CD14-positive monocyte (primary cell): ENCODE data around the gene SNCB. TPM values are rescaled to one million over a fixed set of nuclear protein-coding genes. Genes with fewer than 3 reads are reported as not detected.

Source experiments
- DNase-seq, 3 donors: peaks; one replicate each; pipeline ENCODE4 v3.0.0-alpha.2; 2011 to 2022
- H2AFZ ChIP-seq: 2 replicates; pipeline ENCODE4 v1.6.0; 2012; ENCODE audit warnings: mild to moderate bottlenecking, low read depth, low read length, inconsistent platforms; ENCODE audit not compliant: insufficient read depth, poor library complexity, severe bottlenecking
- H3K27ac ChIP-seq, 2 donors: 1 replicate in 1 of 2; 2 replicates in 1 of 2; pipeline ENCODE4 v1.5.1; 2012 to 2013; ENCODE audit warnings: low read length in 2 of 2, control low read depth in 1 of 2, inconsistent platforms in 1 of 2, low read depth in 1 of 2, mild to moderate bottlenecking in 1 of 2
- H3K27me3 ChIP-seq, 2 donors: one replicate each; pipeline versions ENCODE4 v1.6.0 to v1.6.1; 2011 to 2013; ENCODE audit warnings: low read length in 2 of 2; ENCODE audit not compliant: control insufficient read depth in 2 of 2, insufficient read depth in 2 of 2
- H3K36me3 ChIP-seq, 2 donors: replicated peaks in 1 of 2; 1 replicate in 1 of 2; 2 replicates in 1 of 2; pipeline versions ENCODE4 v1.5.1 to v1.6.1; 2012 to 2013; ENCODE audit warnings: low read length in 2 of 2, control low read depth in 1 of 2, inconsistent platforms in 1 of 2, mild to moderate bottlenecking in 1 of 2; ENCODE audit not compliant: insufficient read depth in 2 of 2, control insufficient read depth in 1 of 2
- H3K4me1 ChIP-seq, 2 donors: 1 replicate in 1 of 2; 2 replicates in 1 of 2; pipeline versions ENCODE4 v1.5.1 to v1.6.1; 2012 to 2013; ENCODE audit warnings: low read length in 2 of 2, control low read depth in 1 of 2, inconsistent platforms in 1 of 2, mild to moderate bottlenecking in 1 of 2, moderate library complexity in 1 of 2; ENCODE audit not compliant: insufficient read depth in 2 of 2, control insufficient read depth in 1 of 2
- H3K4me2 ChIP-seq: replicated peaks from 2 replicates; pipeline ENCODE3; 2012; ENCODE audit warnings: low read length, moderate library complexity, mild to moderate bottlenecking; ENCODE audit not compliant: poor library complexity, severe bottlenecking; ENCODE audit errors: extremely low read depth
- H3K4me3 ChIP-seq, 3 experiments: fragments of 200-600 bp in 1 of 3; sonication (generic) in 1 of 3; replicated peaks in 1 of 3; 1 replicate in 2 of 3; 2 replicates in 1 of 3; pipeline ENCODE4 v1.5.1; 2011 to 2013; ENCODE audit warnings: low read length in 3 of 3, mild to moderate bottlenecking in 3 of 3, control low read depth in 2 of 3, low read depth in 2 of 3, inconsistent platforms in 1 of 3, moderate library complexity in 1 of 3
- H3K79me2 ChIP-seq: 2 replicates; pipeline ENCODE4 v1.6.0; 2012; ENCODE audit warnings: mild to moderate bottlenecking, control low read depth, inconsistent platforms, low read length, moderate library complexity; ENCODE audit not compliant: insufficient read depth
- H3K9ac ChIP-seq: 2 replicates; pipeline ENCODE4 v1.6.0; 2017; ENCODE audit warnings: low read length, mild to moderate bottlenecking; ENCODE audit not compliant: insufficient read depth, poor library complexity, severe bottlenecking
- H3K9me3 ChIP-seq, 2 donors: replicated peaks in 1 of 2; 1 replicate in 1 of 2; 2 replicates in 1 of 2; pipeline versions ENCODE4 v1.5.1 to v1.6.1; 2012 to 2013; ENCODE audit warnings: low read length in 2 of 2, control low read depth in 1 of 2; ENCODE audit not compliant: control insufficient read depth in 1 of 2, insufficient read depth in 1 of 2
- H4K20me1 ChIP-seq: 2 replicates; pipeline ENCODE4 v1.6.0; 2012; ENCODE audit warnings: mild to moderate bottlenecking, low read length, control low read depth, moderate library complexity; ENCODE audit not compliant: insufficient read depth
- H3K27ac Mint-ChIP-seq, 7 donors: one replicate each; pipeline ENCODE4 v1.8.0; 2020; ENCODE audit warnings: mild to moderate bottlenecking in 7 of 7, mixed read lengths in 7 of 7, moderate library complexity in 6 of 7, inconsistent platforms in 2 of 7
- H3K27me3 Mint-ChIP-seq, 3 donors: one replicate each; pipeline ENCODE4 v1.8.0; 2021 to 2022; ENCODE audit warnings: low read depth in 3 of 3, mild to moderate bottlenecking in 3 of 3, mixed read lengths in 3 of 3, moderate library complexity in 3 of 3, inconsistent platforms in 1 of 3
- H3K36me3 Mint-ChIP-seq, 2 donors: one replicate each; pipeline ENCODE4 v1.8.0; 2020; ENCODE audit warnings: mixed read lengths in 2 of 2, inconsistent platforms in 1 of 2, mild to moderate bottlenecking in 1 of 2
- H3K4me1 Mint-ChIP-seq: one replicate; pipeline ENCODE4 v1.8.0; 2020; ENCODE audit warnings: mild to moderate bottlenecking, mixed read lengths
- H3K4me3 Mint-ChIP-seq, 2 donors: one replicate each; pipeline ENCODE4 v1.8.0; 2020; ENCODE audit warnings: mild to moderate bottlenecking in 2 of 2, mixed read lengths in 2 of 2, moderate library complexity in 1 of 2
- H3K9me3 Mint-ChIP-seq, 7 donors: one replicate each; pipeline ENCODE4 v1.8.0; 2020 to 2022; ENCODE audit warnings: mixed read lengths in 7 of 7, mild to moderate bottlenecking in 6 of 7, moderate library complexity in 6 of 7, inconsistent platforms in 2 of 7
- WGBS: methylation state at CpG from one replicate; pipeline ENCODE4 v1.1.5; 2013; ENCODE audit warnings: missing lambda C conversion rate; ENCODE audit not compliant: insufficient coverage; 5-methylcytosine and 5-hydroxymethylcytosine counted together
- intact Hi-C, 2 donors: fragments of 100-400 bp; cut with micrococcal nuclease; formaldehyde crosslinking; loops; one replicate each; pipeline versions ENCODE4 v1.15.0 to v1.15.1; 2023
- polyA plus RNA-seq, 3 donors: library from polyadenylated mRNA; depleted of rRNA in 1 of 3; unstranded in 2 of 3; stranded (reverse) in 1 of 3; fragments of 300-500 nt in 2 of 3; fragments of >200 nt in 1 of 3; fragmentation: Illumina TruSeq in 2 of 3; gene quantifications; 1 replicate in 2 of 3; 2 replicates in 1 of 3; pipeline ENCODE4 v1.2.3, GENCODE V29; 2012 to 2021
- TF ChIP-seq, protein P1 (sequence below): fragments of 200-600 bp; IDR thresholded peaks from one replicate; pipeline ENCODE4 v1.8.0; 2022; ENCODE audit warnings: antibody characterized with exemption, mild to moderate bottlenecking

Gene SNCB
- polyA plus RNA-seq, 3 donors = not detected

DNA sequence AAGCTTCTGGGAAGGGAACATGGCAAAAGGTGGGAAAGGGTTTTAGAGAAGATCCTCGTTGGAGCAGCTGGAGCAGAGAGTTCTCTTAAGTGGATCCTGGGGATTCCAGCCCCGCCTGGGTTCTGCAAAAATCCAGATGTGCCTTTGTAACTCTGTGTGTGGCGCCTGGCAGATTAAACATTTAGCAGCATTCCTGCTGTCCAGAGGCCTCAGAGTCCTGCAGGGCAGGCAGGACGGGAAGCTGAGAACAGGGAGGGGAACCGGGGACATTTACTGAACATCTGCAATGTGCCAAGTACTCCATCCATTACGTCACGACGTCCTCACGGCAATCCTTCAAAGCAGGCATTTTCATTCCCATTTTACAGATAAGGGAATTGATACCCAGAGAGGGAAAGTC is 6.1 kb upstream of the SNCB start:
- Mint-ChIP-seq H3K4me3 (peak overlapping the region in 1 of 2 donors; percentile 22), H3K27me3 (peaks cover 37 to 49% (median 39%) of the 10 kb centered on the region in 3 donors), H3K36me3 (no peaks in the 10 kb centered on the region), H3K4me1 (peaks cover 4% of the 10 kb centered on the region), H3K9me3 (peaks cover 0 to 11% (median 5%) of the 10 kb centered on the region in 7 donors), H3K27ac (no peak overlapping the region)
- no peaks in the 10 kb centered on the region for H3K36me3 ChIP-seq
- no peaks in the 10 kb centered on the region for H3K4me1 ChIP-seq
- no peaks in the 10 kb centered on the region for H4K20me1 ChIP-seq
- H3K79me2 ChIP-seq = no peaks in the 10 kb centered on the region
- H3K9me3 ChIP-seq = no peaks in the 10 kb centered on the region
- H3K9ac ChIP-seq = no peak overlapping the region
- H3K4me2 ChIP-seq = no peak overlapping the region
- intact Hi-C loops = no loop called here
- TF ChIP-seq, protein P1, sequence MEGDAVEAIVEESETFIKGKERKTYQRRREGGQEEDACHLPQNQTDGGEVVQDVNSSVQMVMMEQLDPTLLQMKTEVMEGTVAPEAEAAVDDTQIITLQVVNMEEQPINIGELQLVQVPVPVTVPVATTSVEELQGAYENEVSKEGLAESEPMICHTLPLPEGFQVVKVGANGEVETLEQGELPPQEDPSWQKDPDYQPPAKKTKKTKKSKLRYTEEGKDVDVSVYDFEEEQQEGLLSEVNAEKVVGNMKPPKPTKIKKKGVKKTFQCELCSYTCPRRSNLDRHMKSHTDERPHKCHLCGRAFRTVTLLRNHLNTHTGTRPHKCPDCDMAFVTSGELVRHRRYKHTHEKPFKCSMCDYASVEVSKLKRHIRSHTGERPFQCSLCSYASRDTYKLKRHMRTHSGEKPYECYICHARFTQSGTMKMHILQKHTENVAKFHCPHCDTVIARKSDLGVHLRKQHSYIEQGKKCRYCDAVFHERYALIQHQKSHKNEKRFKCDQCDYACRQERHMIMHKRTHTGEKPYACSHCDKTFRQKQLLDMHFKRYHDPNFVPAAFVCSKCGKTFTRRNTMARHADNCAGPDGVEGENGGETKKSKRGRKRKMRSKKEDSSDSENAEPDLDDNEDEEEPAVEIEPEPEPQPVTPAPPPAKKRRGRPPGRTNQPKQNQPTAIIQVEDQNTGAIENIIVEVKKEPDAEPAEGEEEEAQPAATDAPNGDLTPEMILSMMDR = no peak
- no peak for DNase-seq
- no peak overlapping the region for H2AFZ ChIP-seq
- WGBS = 80% methylated on average over 5 of the region's 9 CpGs
- H3K27me3 ChIP-seq = peaks cover 15 to 31% of the 10 kb centered on the region in 2 donors
- H3K27ac ChIP-seq = no peak overlapping the region
- H3K4me3 ChIP-seq = no peak overlapping the region

DNA sequence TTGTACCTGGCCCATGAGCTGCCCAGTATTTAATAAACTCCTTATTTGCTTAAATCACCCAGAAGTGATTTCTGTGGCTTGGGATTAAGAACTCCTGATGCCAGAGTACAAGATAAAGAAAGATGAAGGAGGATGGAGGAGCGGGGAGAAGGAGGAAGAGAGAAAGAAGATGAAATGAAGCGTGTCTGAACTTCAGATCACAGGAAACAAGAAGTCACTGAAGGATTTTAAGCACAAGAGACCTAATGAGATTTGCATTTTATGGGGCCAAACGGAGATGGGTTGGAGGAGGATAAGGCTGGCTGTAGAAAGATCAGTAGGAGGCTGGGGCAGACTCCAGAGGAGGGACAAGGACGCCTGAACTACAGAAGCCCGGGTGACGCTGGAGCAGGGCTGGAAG is 3.3 kb upstream of the SNCB start:
- Mint-ChIP-seq H3K4me1 (peaks cover 11% of the 10 kb centered on the region), H3K4me3 (peak overlapping the region in 1 of 2 donors; percentile 29), H3K27ac (no peak overlapping the region), H3K36me3 (peaks cover 0 to 4% of the 10 kb centered on the region in 2 donors), H3K27me3 (peaks cover 58 to 74% (median 61%) of the 10 kb centered on the region in 3 donors), H3K9me3 (peaks cover 0 to 17% (median 6%) of the 10 kb centered on the region in 7 donors)
- WGBS = 12% methylated on average over 6 of the region's 6 CpGs
- Histone ChIP-seq H4K20me1 (no peaks in the 10 kb centered on the region), H3K9me3 (peaks cover 0 to 9% of the 10 kb centered on the region in 2 donors), H3K4me1 (peaks cover 0 to 5% of the 10 kb centered on the region in 2 donors), H3K4me2 (no peak overlapping the region), H3K36me3 (no peaks in the 10 kb centered on the region), H3K4me3 (no peak overlapping the region), H3K79me2 (no peaks in the 10 kb centered on the region), H3K27me3 (peaks cover 37 to 56% of the 10 kb centered on the region in 2 donors), H3K27ac (no peak overlapping the region), H2AFZ (no peak overlapping the region), H3K9ac (no peak overlapping the region)
- TF ChIP-seq, protein P1 = no peak
- no peak for DNase-seq
- intact Hi-C loops = no loop called here
